MM.1S (cell line): ENCODE data around the gene PRF1.

Source experiments
- EZH2 ChIP-seq: fragments of 300-600 bp; sonication (generic); optimal IDR thresholded peaks from 2 replicates; pipeline ENCODE3; 2017; ENCODE audit warnings: low read depth, mild to moderate bottlenecking, antibody characterized with exemption, low read length, mixed read lengths
- TF ChIP-seq, protein P1 (sequence below): fragments of 300-600 bp; sonication (generic); IDR thresholded peaks from 2 replicates; pipeline ENCODE4 v1.5.1; 2016; ENCODE audit warnings: antibody characterized with exemption, low read length, mixed read lengths

- TF ChIP-seq, protein P1, sequence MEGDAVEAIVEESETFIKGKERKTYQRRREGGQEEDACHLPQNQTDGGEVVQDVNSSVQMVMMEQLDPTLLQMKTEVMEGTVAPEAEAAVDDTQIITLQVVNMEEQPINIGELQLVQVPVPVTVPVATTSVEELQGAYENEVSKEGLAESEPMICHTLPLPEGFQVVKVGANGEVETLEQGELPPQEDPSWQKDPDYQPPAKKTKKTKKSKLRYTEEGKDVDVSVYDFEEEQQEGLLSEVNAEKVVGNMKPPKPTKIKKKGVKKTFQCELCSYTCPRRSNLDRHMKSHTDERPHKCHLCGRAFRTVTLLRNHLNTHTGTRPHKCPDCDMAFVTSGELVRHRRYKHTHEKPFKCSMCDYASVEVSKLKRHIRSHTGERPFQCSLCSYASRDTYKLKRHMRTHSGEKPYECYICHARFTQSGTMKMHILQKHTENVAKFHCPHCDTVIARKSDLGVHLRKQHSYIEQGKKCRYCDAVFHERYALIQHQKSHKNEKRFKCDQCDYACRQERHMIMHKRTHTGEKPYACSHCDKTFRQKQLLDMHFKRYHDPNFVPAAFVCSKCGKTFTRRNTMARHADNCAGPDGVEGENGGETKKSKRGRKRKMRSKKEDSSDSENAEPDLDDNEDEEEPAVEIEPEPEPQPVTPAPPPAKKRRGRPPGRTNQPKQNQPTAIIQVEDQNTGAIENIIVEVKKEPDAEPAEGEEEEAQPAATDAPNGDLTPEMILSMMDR, result no peak
- TF ChIP-seq EZH2, result no peak
Observed at GRCh38 chr10:70557086-70557845, 45.3 kb downstream of the PRF1 start.
